HEK293 (cell line): ENCODE data around the gene HAUS2.

ENCODE experiments used
- CTCF ChIA-PET: fragments of 350-600 bp; formaldehyde crosslinking; extraction: SDS; loops from one replicate; lab custom pipeline; 2021; ENCODE audit warnings: antibody characterized with exemption; lab: Yijun Ruan, JAX
- POLR2A ChIA-PET: fragments of 300-600 bp; formaldehyde crosslinking; extraction: SDS; loops from one replicate; lab custom pipeline; 2020; ENCODE audit warnings: antibody characterized with exemption, inconsistent platforms; lab: Yijun Ruan, JAX
- H3K27ac ChIP-seq: fragments of 200-500 bp; sonication (Bioruptor generic); 2 replicates; pipeline ENCODE4 v1.5.1; 2014; ENCODE audit warnings: low read depth, low read length, control low read depth, inconsistent platforms; ENCODE audit errors: extremely low read depth
- H3K36me3 ChIP-seq, 2 experiments: fragments of 200-500 bp in 1 of 2; sonication (Bioruptor generic) in 1 of 2; 1 replicate in 1 of 2; 2 replicates in 1 of 2; pipeline ENCODE4 v1.5.1; 2014 to 2017; ENCODE audit warnings: inconsistent platforms in 2 of 2, low read length in 2 of 2; ENCODE audit not compliant: control insufficient read depth in 2 of 2, insufficient read depth in 1 of 2
- H3K4me1 ChIP-seq: fragments of 200-500 bp; sonication (Bioruptor generic); 2 replicates; pipeline ENCODE4 v1.5.1; 2014; ENCODE audit warnings: mild to moderate bottlenecking, low read length, inconsistent platforms; ENCODE audit not compliant: control insufficient read depth, insufficient read depth
- H3K4me3 ChIP-seq: 2 replicates; pipeline ENCODE4 v1.5.1; 2011; ENCODE audit warnings: low read depth, mild to moderate bottlenecking, control low read depth, low read length, moderate library complexity
- H3K9me3 ChIP-seq: fragments of 200-500 bp; sonication (Bioruptor generic); 2 replicates; pipeline ENCODE4 v1.5.1; 2014; ENCODE audit warnings: low read depth, low read length, inconsistent platforms; ENCODE audit not compliant: control insufficient read depth, insufficient read depth
- ATF2 ChIP-seq: fragments of 450-650 bp; formaldehyde crosslinking; IDR thresholded peaks from 2 replicates; pipeline ENCODE4 v1.5.1; 2016; ENCODE audit warnings: missing biosample characterization, missing genetic modification characterization, low read depth
- BCL11A ChIP-seq: fragments of 450-650 bp; formaldehyde crosslinking; IDR thresholded peaks from 2 replicates; pipeline ENCODE4 v1.5.1; 2016; ENCODE audit warnings: low read depth, missing biosample characterization, missing genetic modification characterization
- INSM2 ChIP-seq: fragments of 450-650 bp; formaldehyde crosslinking; IDR thresholded peaks from 2 replicates; pipeline ENCODE4 v1.5.1; 2016; ENCODE audit warnings: missing biosample characterization, missing genetic modification characterization
- KLF7 ChIP-seq: fragments of 450-650 bp; formaldehyde crosslinking; IDR thresholded peaks from 2 replicates; pipeline ENCODE4 v1.5.1; 2016; ENCODE audit warnings: missing biosample characterization, missing genetic modification characterization, borderline replicate concordance
- PRDM10 ChIP-seq: fragments of 450-650 bp; formaldehyde crosslinking; IDR thresholded peaks from 2 replicates; pipeline ENCODE4 v1.5.1; 2016; ENCODE audit warnings: missing biosample characterization, missing genetic modification characterization
- PRDM6 ChIP-seq: fragments of 450-650 bp; formaldehyde crosslinking; IDR thresholded peaks from 2 replicates; pipeline ENCODE4 v1.5.1; 2017; ENCODE audit warnings: missing biosample characterization, missing genetic modification characterization
- TCF7L2 ChIP-seq: IDR thresholded peaks from 2 replicates; pipeline ENCODE4 v1.6.1; 2011; ENCODE audit warnings: low read depth, mild to moderate bottlenecking, inconsistent platforms, low read length, moderate library complexity, borderline replicate concordance
- TRIM28 ChIP-seq: IDR thresholded peaks from 2 replicates; pipeline ENCODE4 v1.6.1; 2011; ENCODE audit warnings: low read length, control low read depth, borderline replicate concordance
- ZNF221 ChIP-seq: fragments of 450-650 bp; formaldehyde crosslinking; IDR thresholded peaks from 2 replicates; pipeline ENCODE4 v1.5.1; 2017; ENCODE audit warnings: missing biosample characterization, missing genetic modification characterization, borderline replicate concordance
- ZNF404 ChIP-seq: fragments of 450-650 bp; formaldehyde crosslinking; IDR thresholded peaks from 2 replicates; pipeline ENCODE4 v1.5.1; 2017; ENCODE audit warnings: missing biosample characterization, missing genetic modification characterization
- ZNF423 ChIP-seq: fragments of 450-650 bp; formaldehyde crosslinking; IDR thresholded peaks from 2 replicates; pipeline ENCODE4 v1.5.1; 2016; ENCODE audit warnings: missing biosample characterization, missing genetic modification characterization
- ZNF501 ChIP-seq: fragments of 450-650 bp; formaldehyde crosslinking; IDR thresholded peaks from 2 replicates; pipeline ENCODE4 v1.5.1; 2016; ENCODE audit warnings: missing biosample characterization, missing genetic modification characterization
- ZNF548 ChIP-seq: fragments of 450-650 bp; formaldehyde crosslinking; IDR thresholded peaks from 2 replicates; pipeline ENCODE4 v1.5.1; 2016; ENCODE audit warnings: missing biosample characterization, missing genetic modification characterization
- ZNF549 ChIP-seq: fragments of 450-650 bp; IDR thresholded peaks from 2 replicates; pipeline ENCODE4 v1.5.1; 2018; ENCODE audit warnings: missing biosample characterization, missing genetic modification characterization, mild to moderate bottlenecking, inconsistent platforms, moderate library complexity
- ZNF558 ChIP-seq: fragments of 450-650 bp; formaldehyde crosslinking; IDR thresholded peaks from 2 replicates; pipeline ENCODE4 v1.5.1; 2016; ENCODE audit warnings: missing biosample characterization, missing genetic modification characterization
- ZNF629 ChIP-seq: fragments of 450-650 bp; formaldehyde crosslinking; IDR thresholded peaks from 2 replicates; pipeline ENCODE4 v1.5.1; 2017; ENCODE audit warnings: missing biosample characterization, missing genetic modification characterization
- ZNF707 ChIP-seq: fragments of 450-650 bp; formaldehyde crosslinking; IDR thresholded peaks from 2 replicates; pipeline ENCODE4 v1.5.1; 2016; ENCODE audit warnings: missing biosample characterization, missing genetic modification characterization
- TF ChIP-seq, protein P1 (sequence below): sonication (generic); formaldehyde crosslinking; IDR thresholded peaks from 2 replicates; pipeline ENCODE4 v1.8.1; 2022; ENCODE audit warnings: mild to moderate bottlenecking, moderate library complexity, missing genetic modification reagents
- TF ChIP-seq, protein P2 (sequence below): fragments of 450-650 bp; formaldehyde crosslinking; IDR thresholded peaks from 2 replicates; pipeline ENCODE4 v1.5.1; 2016; ENCODE audit warnings: missing biosample characterization, missing genetic modification characterization

HAUS2 gene

GRCh38 chr15:42528970-42529369 lies 19.7 kb upstream of the HAUS2 start:
- Histone ChIP-seq H3K9me3 (no peaks in the 10 kb centered on the region), H3K4me3 (no peak overlapping the region), H3K4me1 (no peaks in the 10 kb centered on the region), H3K36me3 (peaks cover 0 to 50% of the 10 kb centered on the region in 2 experiments; a peak in 2 of 3 replicates), H3K27ac (no peak overlapping the region)
- TF ChIP-seq BCL11A (tag by site-specific recombination) (no peak), ZNF221 (tag by site-specific recombination) (no peak), ZNF558 (tag by site-specific recombination) (no peak), ZNF548 (tag by site-specific recombination) (no peak), TCF7L2 (no peak), ZNF629 (no peak), ZNF404 (tag by site-specific recombination) (no peak), ZNF423 (tag by site-specific recombination) (no peak), KLF7 (tag by site-specific recombination) (no peak), ZNF707 (tag by site-specific recombination) (no peak)
- TF ChIP-seq, protein P1, sequence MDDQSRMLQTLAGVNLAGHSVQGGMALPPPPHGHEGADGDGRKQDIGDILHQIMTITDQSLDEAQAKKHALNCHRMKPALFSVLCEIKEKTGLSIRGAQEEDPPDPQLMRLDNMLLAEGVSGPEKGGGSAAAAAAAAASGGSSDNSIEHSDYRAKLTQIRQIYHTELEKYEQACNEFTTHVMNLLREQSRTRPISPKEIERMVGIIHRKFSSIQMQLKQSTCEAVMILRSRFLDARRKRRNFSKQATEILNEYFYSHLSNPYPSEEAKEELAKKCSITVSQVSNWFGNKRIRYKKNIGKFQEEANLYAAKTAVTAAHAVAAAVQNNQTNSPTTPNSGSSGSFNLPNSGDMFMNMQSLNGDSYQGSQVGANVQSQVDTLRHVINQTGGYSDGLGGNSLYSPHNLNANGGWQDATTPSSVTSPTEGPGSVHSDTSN (CRISPR knock-in tag): no peak
- TF ChIP-seq, protein P2, sequence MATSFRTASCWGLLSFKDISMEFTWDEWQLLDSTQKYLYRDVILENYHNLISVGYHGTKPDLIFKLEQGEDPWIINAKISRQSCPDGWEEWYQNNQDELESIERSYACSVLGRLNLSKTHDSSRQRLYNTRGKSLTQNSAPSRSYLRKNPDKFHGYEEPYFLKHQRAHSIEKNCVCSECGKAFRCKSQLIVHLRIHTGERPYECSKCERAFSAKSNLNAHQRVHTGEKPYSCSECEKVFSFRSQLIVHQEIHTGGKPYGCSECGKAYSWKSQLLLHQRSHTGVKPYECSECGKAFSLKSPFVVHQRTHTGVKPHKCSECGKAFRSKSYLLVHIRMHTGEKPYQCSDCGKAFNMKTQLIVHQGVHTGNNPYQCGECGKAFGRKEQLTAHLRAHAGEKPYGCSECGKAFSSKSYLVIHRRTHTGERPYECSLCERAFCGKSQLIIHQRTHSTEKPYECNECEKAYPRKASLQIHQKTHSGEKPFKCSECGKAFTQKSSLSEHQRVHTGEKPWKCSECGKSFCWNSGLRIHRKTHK (tag by site-specific recombination): no peak
- POLR2A ChIA-PET: no interaction called here
- CTCF ChIA-PET: no interaction called here

- Histone ChIP-seq H3K4me1 (no peaks in the 10 kb centered on the region), H3K4me3 (no peak overlapping the region), H3K27ac (no peak overlapping the region), H3K36me3 (peaks cover 0 to 64% of the 10 kb centered on the region in 2 experiments), H3K9me3 (no peaks in the 10 kb centered on the region)
- ChIA-PET CTCF (no interaction called here), POLR2A (interaction anchor here (1.1 kb wide), 1 partner anchor 34 kb away, joined by 3 read pairs; no protein-coding TSS in a partner anchor)
- TF ChIP-seq ATF2 (tag by site-specific recombination) (no peak), TRIM28 (no peak), ZNF549 (tag by site-specific recombination) (no peak)
These were observed 15.4 kb upstream of the HAUS2 start for GRCh38 chr15:42533246-42533645.

GRCh38 chr15:42544853-42545629 lies 3.6 kb upstream of the HAUS2 start:
- POLR2A ChIA-PET: interaction anchor here (0.6 to 0.7 kb wide), 2 partner anchors 46 to 516 kb away, joined by 3 to 6 read pairs; no protein-coding TSS in a partner anchor
- H3K4me3 ChIP-seq: no peak overlapping the region
- no peaks in the 10 kb centered on the region for H3K9me3 ChIP-seq
- no peaks in the 10 kb centered on the region for H3K4me1 ChIP-seq
- CTCF ChIA-PET: interaction anchor here (0.5 to 1.5 kb wide), 2 partner anchors 13 to 660 kb away, joined by 3 to 5 read pairs; no protein-coding TSS in a partner anchor
- H3K27ac ChIP-seq: no peak overlapping the region
- peaks cover 17 to 37% of the 10 kb centered on the region in 2 experiments for H3K36me3 ChIP-seq
- TF ChIP-seq PRDM6 (tag by site-specific recombination) (no peak), ZNF501 (tag by site-specific recombination) (no peak), PRDM10 (tag by site-specific recombination) (no peak), INSM2 (no peak)
